Loucy (cell line): ENCODE measurements around the gene UBE2Q2.
"Not testable (repeated sequence)": the region's sequence is repeated elsewhere in the genome, so short reads cannot be mapped to it uniquely, and the experiment has no call there.

Source experiments
- EZH2phosphoT487 ChIP-seq: fragments of 200-600 bp; IDR thresholded peaks from 2 replicates; pipeline ENCODE4 v1.6.1; 2018; ENCODE audit warnings: antibody characterized with exemption, mild to moderate bottlenecking, moderate library complexity, borderline replicate concordance
- TF ChIP-seq, protein P1 (sequence below): fragments of 200-600 bp; sonication (generic); conservative IDR thresholded peaks from 2 replicates; pipeline ENCODE4 v1.5.1; 2014; ENCODE audit warnings: mild to moderate bottlenecking, antibody characterized with exemption, low read length

DNA sequence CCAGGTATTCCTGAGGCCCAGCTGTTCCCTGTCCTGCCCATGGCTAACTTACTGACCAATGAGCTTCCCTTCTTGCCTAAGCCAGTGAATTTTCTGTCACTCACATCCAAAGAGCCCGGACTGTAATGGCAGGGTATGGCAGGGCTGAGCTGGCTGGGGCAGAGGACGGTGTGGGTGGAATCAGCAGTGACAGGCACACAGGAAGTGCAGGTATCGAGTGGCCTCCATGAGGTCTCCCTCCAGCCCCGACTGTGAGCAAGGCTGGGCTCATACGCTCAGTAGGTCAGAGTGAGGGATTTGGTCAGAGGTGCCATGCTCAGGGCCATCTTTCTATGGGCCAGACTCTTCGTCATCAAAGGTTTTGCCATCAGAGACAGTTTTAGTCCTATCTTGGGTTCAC is 35.2 kb upstream of the UBE2Q2 start:
- TF ChIP-seq, protein P1, sequence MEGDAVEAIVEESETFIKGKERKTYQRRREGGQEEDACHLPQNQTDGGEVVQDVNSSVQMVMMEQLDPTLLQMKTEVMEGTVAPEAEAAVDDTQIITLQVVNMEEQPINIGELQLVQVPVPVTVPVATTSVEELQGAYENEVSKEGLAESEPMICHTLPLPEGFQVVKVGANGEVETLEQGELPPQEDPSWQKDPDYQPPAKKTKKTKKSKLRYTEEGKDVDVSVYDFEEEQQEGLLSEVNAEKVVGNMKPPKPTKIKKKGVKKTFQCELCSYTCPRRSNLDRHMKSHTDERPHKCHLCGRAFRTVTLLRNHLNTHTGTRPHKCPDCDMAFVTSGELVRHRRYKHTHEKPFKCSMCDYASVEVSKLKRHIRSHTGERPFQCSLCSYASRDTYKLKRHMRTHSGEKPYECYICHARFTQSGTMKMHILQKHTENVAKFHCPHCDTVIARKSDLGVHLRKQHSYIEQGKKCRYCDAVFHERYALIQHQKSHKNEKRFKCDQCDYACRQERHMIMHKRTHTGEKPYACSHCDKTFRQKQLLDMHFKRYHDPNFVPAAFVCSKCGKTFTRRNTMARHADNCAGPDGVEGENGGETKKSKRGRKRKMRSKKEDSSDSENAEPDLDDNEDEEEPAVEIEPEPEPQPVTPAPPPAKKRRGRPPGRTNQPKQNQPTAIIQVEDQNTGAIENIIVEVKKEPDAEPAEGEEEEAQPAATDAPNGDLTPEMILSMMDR: not testable (repeated sequence)
- TF ChIP-seq EZH2phosphoT487: not testable (repeated sequence)
